DMS153 (cell line): ENCODE measurements around the gene OR1D5.
"Not testable (repeated sequence)": the region's sequence is repeated elsewhere in the genome, so short reads cannot be mapped to it uniquely, and the experiment has no call there.

Source experiments
- DNase-seq: peaks from one replicate; lab custom pipeline; 2025; lab: John Stamatoyannopoulos, UW

Gene OR1D5

DNA sequence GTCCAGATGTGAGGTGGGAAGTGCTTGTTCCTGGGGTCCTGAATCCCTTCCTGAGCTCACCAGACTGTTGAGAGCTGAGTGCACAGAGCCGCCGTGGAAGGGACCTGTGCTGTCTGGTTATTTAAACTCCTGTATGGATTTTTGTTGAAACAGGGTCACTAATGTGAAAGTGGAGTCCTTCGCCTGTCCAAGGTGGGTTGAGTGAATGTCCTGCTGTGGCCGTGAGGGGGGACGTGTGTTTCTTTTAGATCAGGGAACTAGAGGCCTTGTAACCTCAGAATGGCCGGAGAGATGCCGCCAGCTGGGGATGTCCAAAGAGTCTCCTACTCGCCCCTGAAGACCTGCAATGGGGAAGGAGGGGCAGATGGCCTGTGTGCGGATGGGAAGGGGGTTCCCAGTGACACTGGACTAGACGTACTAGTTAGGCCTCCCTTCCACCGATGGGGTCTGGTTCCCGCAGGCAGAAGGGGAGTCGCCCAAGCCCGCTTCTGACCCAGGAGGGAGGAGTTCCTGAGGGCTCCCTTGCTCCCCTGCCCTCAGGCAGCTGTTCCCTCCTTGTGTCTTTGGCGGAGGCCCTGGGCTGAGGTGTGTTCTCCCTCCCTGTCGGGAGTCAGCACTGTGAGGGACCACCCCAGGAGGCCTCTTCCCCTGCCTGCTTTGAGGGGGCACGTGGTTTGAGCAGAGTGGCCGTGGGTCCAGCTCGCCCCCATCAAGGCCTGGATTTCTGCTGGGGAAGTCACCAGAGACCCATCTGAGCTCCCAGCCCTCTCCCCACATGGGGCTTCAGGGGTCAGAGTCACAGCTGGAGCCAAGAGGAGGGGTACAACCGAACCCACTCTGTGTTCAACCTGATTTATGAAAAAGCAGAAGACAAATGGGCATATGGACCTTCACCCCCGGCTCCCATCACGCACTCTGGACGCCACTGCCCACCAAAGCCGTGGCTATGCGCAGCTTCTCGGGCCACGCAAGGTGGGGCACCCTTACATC, 30.9 kb downstream of the OR1D5 start:
- DNase-seq = no peak

- not testable (repeated sequence) for DNase-seq
Observed at GRCh38 chr17:3030852-3031470, 32.4 kb downstream of the OR1D5 start.

GRCh38 chr17:3030096-3030495, 33.3 kb downstream of the OR1D5 start:
- no peak for DNase-seq

- peak; percentile 22 for DNase-seq
Observed at GRCh38 chr17:3029213-3029913, 34.0 kb downstream of the OR1D5 start.

- no peak for DNase-seq
Observed at GRCh38 chr17:3027786-3028532, 35.4 kb downstream of the OR1D5 start.

DNA sequence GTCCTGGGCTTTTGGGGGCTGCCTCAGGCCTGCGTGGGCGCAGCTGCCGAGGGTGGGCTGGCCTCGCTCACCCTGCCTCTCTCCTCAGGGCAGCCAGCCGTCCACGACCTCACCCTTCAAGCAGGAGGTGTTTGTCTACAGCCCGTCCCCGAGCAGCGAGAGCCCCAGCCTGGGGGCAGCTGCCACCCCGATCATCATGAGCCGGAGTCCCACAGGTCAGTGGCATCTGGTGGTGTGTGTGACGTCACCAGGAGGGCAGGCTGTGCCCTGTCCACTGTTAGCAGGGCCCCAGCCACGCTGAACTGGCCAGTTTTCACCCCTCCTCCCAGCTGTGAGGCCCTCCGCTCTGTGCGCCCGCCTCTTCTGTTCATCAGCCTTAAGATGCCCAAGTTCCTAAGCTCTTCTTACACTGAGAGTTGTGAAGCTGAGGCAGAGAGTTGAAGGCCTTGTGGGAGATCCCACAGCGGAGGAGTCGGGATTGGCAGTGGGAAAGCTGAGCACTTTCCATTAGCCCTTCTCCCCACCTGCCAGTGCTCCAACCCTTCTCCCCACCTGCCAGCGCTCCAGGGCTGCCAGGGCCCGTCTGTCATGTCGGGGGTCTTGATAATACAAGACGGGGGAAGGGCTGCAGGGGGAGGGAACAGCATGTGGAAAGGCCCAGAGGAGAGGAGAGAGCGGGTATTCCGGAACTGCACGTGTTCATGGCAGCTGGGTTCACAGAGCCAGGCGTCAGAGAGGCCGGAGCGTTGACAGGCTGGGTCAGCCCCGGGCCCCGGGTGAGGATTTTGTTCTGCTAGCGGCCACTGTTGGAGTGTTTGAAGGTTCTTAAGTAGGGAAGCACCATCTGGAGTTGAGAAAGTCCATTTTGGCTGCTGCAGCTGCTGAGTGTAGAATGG, 36.3 kb downstream of the OR1D5 start:
- no peak for DNase-seq

DNA sequence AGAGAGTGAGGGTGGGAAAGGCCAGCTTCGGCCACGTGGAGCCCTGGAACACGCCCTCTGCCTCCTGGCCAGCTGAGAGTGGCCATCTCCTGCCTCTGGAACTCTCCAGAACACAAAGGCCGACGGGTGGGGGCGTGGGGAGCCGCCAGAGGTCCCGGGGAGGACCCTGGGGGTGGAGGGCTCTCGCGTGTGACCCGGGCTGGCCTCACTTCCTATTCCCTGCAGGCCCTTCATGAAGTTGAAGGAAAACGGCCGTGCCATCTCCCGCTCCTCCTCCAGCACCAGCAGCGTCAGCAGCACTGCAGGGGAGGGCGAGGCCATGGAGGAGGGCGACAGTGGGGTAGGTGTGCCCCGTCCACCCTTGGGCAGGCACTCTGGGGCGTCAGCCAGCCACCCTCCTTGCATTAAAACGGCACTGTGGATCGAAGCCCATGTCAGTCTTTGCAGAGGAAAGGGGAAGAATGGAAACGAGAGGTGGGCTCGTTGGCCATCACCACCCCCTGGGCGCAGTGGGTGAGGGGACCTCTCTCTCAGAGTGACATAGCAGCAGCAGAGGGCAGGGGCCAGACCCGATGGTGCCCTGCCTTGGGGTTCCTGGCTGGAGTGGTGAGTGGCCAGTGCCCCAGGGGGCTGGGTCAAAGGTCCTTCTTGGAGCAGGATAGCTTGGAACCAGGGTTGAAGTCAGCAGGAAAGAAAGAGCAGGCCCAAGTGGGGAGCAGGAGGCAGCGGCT, 37.1 kb downstream of the OR1D5 start:
- DNase-seq = no peak

GRCh38 chr17:3025421-3026124, 37.8 kb downstream of the OR1D5 start:
- no peak for DNase-seq

GRCh38 chr17:3024346-3024745, 39.1 kb downstream of the OR1D5 start:
- no peak for DNase-seq

DNA sequence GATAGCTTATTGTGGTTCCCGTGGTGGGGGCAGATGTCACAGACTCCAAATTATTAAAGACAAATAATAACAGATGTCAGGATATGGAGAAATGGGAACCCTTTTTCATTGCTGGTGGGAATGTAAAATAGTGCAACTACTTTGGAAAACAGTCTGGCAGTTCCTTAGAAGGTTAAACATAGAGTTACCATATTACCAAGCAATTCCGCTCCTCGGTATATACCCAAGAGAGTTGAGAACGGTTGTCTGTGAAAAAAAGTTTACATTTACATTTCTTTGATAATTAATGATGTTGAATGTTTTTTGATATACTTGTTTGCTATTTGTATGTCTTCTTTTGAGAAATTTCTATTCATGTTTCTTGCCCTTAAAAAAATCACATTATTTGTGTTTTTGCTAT, 41.2 kb downstream of the OR1D5 start:
- no peak for DNase-seq

DNA sequence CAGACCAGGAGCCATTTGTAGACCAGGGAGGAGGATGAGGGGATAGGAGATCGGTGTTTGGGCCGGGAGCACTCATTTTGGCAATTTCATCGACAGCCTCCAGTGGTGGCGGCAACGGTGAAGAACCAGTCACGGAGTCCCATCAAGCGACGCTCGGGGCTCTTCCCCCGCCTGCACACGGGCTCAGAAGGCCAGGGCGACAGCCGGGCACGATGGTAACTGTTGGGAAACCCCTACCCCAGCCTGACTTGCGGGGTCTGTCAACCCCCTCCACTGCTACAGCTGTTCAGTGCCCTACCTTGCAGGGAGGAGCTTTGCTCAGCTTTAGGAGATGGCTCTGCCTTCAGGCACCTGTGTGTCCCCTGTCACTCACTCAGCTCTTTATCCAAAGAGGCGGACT, 43.0 kb downstream of the OR1D5 start:
- DNase-seq = no peak

DNA sequence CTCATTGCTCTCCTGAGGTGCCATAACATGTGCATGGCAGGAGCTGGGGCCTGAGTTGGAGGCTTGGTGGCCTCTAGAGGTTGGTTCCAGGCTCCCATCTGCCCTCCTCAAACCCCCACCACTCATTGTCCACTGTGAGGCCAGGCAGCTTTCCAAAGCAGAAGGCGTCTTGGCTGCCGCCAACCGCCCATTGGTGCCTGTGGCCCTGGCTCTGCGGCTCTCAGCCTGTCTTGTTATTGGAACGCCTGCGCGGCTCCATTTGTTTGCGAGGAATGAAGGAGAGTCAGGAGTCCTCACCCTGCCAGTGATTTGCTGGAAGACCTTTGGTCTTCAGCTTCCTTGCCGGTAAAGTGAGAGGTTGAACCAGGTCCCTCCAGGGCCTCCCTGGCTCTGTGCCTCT, 43.6 kb downstream of the OR1D5 start:
- DNase-seq = no peak

- no peak for DNase-seq
Observed at GRCh38 chr17:3017936-3018335, 45.5 kb downstream of the OR1D5 start.

GRCh38 chr17:3015890-3016289, 47.5 kb downstream of the OR1D5 start:
- DNase-seq = no peak

- no peak for DNase-seq
Observed at GRCh38 chr17:3012926-3013581, 50.4 kb downstream of the OR1D5 start.
